Trophoblast cell (in vitro differentiated cells and primary cell): Measurements from ENCODE around the gene GADD45G.
A peak's percentile ranks its signal among the peaks of the same experiment; 100 is the strongest.

Experiments
- DNase-seq, 2 donors: peaks; one replicate each; pipeline ENCODE4 v3.0.0-alpha.2; 2016
- H2AFZ ChIP-seq: 2 replicates; pipeline ENCODE4 v1.6.1; 2013; ENCODE audit warnings: low read length, moderate library complexity, mild to moderate bottlenecking; ENCODE audit not compliant: insufficient read depth, poor library complexity
- H2AK5ac ChIP-seq: 2 replicates; pipeline ENCODE4 v1.6.1; 2013; ENCODE audit warnings: mild to moderate bottlenecking, low read length
- H2BK120ac ChIP-seq: 2 replicates; pipeline ENCODE4 v1.6.1; 2013; ENCODE audit warnings: low read length, mild to moderate bottlenecking, moderate library complexity; ENCODE audit not compliant: insufficient read depth, poor library complexity
- H2BK12ac ChIP-seq: 2 replicates; pipeline ENCODE4 v1.6.1; 2013; ENCODE audit warnings: mild to moderate bottlenecking, low read length, moderate library complexity
- H2BK5ac ChIP-seq: 2 replicates; pipeline ENCODE4 v1.6.1; 2013; ENCODE audit warnings: low read length, low read depth, moderate library complexity, mild to moderate bottlenecking; ENCODE audit not compliant: poor library complexity
- H3K14ac ChIP-seq: 2 replicates; pipeline ENCODE4 v1.6.1; 2013; ENCODE audit warnings: mild to moderate bottlenecking, low read length
- H3K18ac ChIP-seq: 2 replicates; pipeline ENCODE4 v1.6.1; 2013; ENCODE audit warnings: mild to moderate bottlenecking, low read length
- H3K23ac ChIP-seq: 2 replicates; pipeline ENCODE4 v1.6.1; 2013; ENCODE audit warnings: low read length
- H3K27ac ChIP-seq: 2 replicates; pipeline ENCODE4 v1.5.1; 2013; ENCODE audit warnings: low read depth, mild to moderate bottlenecking, inconsistent platforms, low read length, moderate library complexity
- H3K27me3 ChIP-seq: 2 replicates; pipeline ENCODE4 v1.6.1; 2013; ENCODE audit warnings: inconsistent platforms, mild to moderate bottlenecking, low read length, moderate library complexity; ENCODE audit not compliant: insufficient read depth
- H3K36me3 ChIP-seq, 2 experiments: 1 replicate in 1 of 2; 2 replicates in 1 of 2; pipeline ENCODE4 v1.6.1; 2013; ENCODE audit warnings: low read length in 2 of 2, mild to moderate bottlenecking in 2 of 2, moderate library complexity in 1 of 2; ENCODE audit not compliant: insufficient read depth in 2 of 2, control insufficient read depth in 1 of 2
- H3K4ac ChIP-seq: 2 replicates; pipeline ENCODE4 v1.6.1; 2013; ENCODE audit warnings: low read depth, mild to moderate bottlenecking, low read length, moderate library complexity
- H3K4me1 ChIP-seq, 2 experiments: 1 replicate in 1 of 2; 2 replicates in 1 of 2; pipeline ENCODE4 v1.6.1; 2013; ENCODE audit warnings: low read length in 2 of 2, mild to moderate bottlenecking in 2 of 2, moderate library complexity in 1 of 2; ENCODE audit not compliant: insufficient read depth in 2 of 2, control insufficient read depth in 1 of 2
- H3K4me2 ChIP-seq: 2 replicates; pipeline ENCODE4 v1.6.1; 2013; ENCODE audit warnings: inconsistent platforms, mild to moderate bottlenecking, low read length, moderate library complexity
- H3K4me3 ChIP-seq: 2 replicates; pipeline ENCODE4 v1.5.1; 2013; ENCODE audit warnings: mild to moderate bottlenecking, low read depth, low read length, inconsistent platforms
- H3K79me1 ChIP-seq: one replicate; pipeline ENCODE4 v1.6.1; 2013; ENCODE audit warnings: low read length
- H3K79me2 ChIP-seq: 2 replicates; pipeline ENCODE4 v1.6.1; 2013; ENCODE audit warnings: low read length, mild to moderate bottlenecking; ENCODE audit not compliant: control insufficient read depth, insufficient read depth, poor library complexity
- H3K9ac ChIP-seq: 2 replicates; pipeline ENCODE4 v1.6.1; 2013; ENCODE audit warnings: mild to moderate bottlenecking, low read length
- H3K9me3 ChIP-seq: 2 replicates; pipeline ENCODE4 v1.6.1; 2013; ENCODE audit warnings: low read depth, mild to moderate bottlenecking, control low read depth, inconsistent platforms, low read length; ENCODE audit not compliant: insufficient read depth
- H4K12ac ChIP-seq: 2 replicates; pipeline ENCODE4 v1.6.1; 2013; ENCODE audit warnings: low read depth, mild to moderate bottlenecking, low read length, moderate library complexity
- H4K8ac ChIP-seq: 2 replicates; pipeline ENCODE4 v1.6.1; 2013; ENCODE audit warnings: low read depth, mild to moderate bottlenecking, low read length, moderate library complexity
- H4K91ac ChIP-seq: one replicate; pipeline ENCODE4 v1.6.1; 2013; ENCODE audit warnings: low read depth, mild to moderate bottlenecking, low read length, moderate library complexity
- WGBS: extraction: QIAGEN DNeasy Blood & Tissue Kit; methylation state at CpG from one replicate; pipeline ENCODE4 v1.1.7; 2013; ENCODE audit warnings: missing lambda C conversion rate; ENCODE audit not compliant: insufficient read length, insufficient coverage; ENCODE audit errors: extremely low coverage; 5-methylcytosine and 5-hydroxymethylcytosine counted together

GADD45G gene

DNA sequence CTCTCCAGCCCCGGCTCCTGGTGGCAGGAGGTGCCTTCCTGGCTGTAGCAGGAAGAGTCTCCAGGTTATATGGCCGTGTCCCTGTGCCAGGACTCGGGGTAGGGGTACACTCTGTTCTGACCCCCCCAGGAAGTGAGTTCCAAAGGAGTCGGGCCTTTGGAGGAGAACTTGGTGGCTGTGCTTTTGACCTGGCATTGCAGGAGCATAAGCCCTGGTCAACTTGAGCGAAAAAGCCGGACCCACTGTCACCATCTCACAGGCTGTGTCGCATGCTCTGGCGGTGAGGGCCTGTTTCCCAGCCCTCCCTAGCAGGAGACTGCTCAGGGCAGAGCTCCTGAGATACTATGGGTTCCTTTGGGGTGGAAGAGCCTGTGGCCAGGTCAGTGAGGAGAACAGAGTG, 36.0 kb downstream of the GADD45G start:
- Histone ChIP-seq H3K4me3 (no peak overlapping the region), H3K36me3 (no peaks in the 10 kb centered on the region), H4K91ac (peak overlapping the region; percentile 55), H2BK5ac (peak overlapping the region; percentile 8), H4K8ac (no peak overlapping the region), H3K79me2 (no peaks in the 10 kb centered on the region), H3K27me3 (no peaks in the 10 kb centered on the region), H2AK5ac (peak overlapping the region; percentile 1), H3K18ac (no peak overlapping the region), H3K79me1 (peaks cover 29% of the 10 kb centered on the region), H3K14ac (peak overlapping the region; percentile 28), H2AFZ (no peak overlapping the region), H3K27ac (no peak overlapping the region), H3K9me3 (peaks cover 2% of the 10 kb centered on the region), H4K12ac (no peak overlapping the region), H3K4me1 (peaks cover 32 to 43% of the 10 kb centered on the region in 2 experiments), H3K4ac (no peak overlapping the region), H2BK120ac (peak overlapping the region; percentile 9), H3K4me2 (no peak overlapping the region), H3K23ac (no peak overlapping the region), H2BK12ac (peak overlapping the region; percentile 43), H3K9ac (no peak overlapping the region)
- WGBS, result no CpG with 5 or more reads among the region's 8 CpGs
- no peak for DNase-seq

- no peaks in the 10 kb centered on the region for H3K27me3 ChIP-seq
- H3K4me2 ChIP-seq, result no peak overlapping the region
- H2BK120ac ChIP-seq, result peak overlapping the region; percentile 47
- no peaks in the 10 kb centered on the region for H3K79me2 ChIP-seq
- H3K4me3 ChIP-seq, result no peak overlapping the region
- no peaks in the 10 kb centered on the region for H3K36me3 ChIP-seq
- peaks cover 29% of the 10 kb centered on the region for H3K79me1 ChIP-seq
- H3K23ac ChIP-seq, result no peak overlapping the region
- H2AK5ac ChIP-seq, result no peak overlapping the region
- H3K9ac ChIP-seq, result no peak overlapping the region
- peaks cover 2% of the 10 kb centered on the region for H3K9me3 ChIP-seq
- peak overlapping the region; percentile 57 for H3K27ac ChIP-seq
- DNase-seq, result peak; percentile 73 to 83
- H3K14ac ChIP-seq, result peak overlapping the region; percentile 61
- peak overlapping the region; percentile 41 for H2BK12ac ChIP-seq
- whole genome bisulfite sequencing, result no CpG with 5 or more reads among the region's 4 CpGs
- H3K4me1 ChIP-seq, result peaks cover 34 to 42% of the 10 kb centered on the region in 2 experiments
- H3K4ac ChIP-seq, result no peak overlapping the region
- H4K91ac ChIP-seq, result no peak overlapping the region
- H2AFZ ChIP-seq, result no peak overlapping the region
- H2BK5ac ChIP-seq, result peak overlapping the region; percentile 61
- H4K12ac ChIP-seq, result no peak overlapping the region
- peak overlapping the region; percentile 21 for H3K18ac ChIP-seq
- no peak overlapping the region for H4K8ac ChIP-seq
Observed at GRCh38 chr9:89641980-89642379, 37.2 kb downstream of the GADD45G start.

DNA sequence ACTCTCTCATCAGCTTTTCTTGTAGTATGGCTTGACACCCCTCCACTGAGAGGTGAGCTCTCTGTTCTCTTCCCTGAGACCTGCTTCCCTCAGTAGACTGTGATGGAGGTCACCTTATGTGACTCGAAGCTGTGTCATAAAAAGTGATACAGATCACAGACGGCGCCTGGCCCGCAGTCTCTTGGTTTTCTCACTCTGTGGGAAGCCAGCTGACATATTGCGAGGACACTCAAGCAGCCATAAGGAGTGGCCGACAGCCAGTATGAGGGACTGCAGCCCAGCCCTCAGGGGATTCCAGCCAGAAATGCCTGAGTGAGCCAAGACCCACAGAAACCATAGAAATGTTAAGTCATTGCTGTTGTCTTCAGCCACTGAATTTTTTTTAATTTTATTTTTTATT, 38.0 kb downstream of the GADD45G start:
- H3K4ac ChIP-seq, result no peak overlapping the region
- no peak overlapping the region for H2AFZ ChIP-seq
- H3K9me3 ChIP-seq, result no peaks in the 10 kb centered on the region
- no peak overlapping the region for H3K18ac ChIP-seq
- no peak overlapping the region for H3K9ac ChIP-seq
- no peak overlapping the region for H3K4me2 ChIP-seq
- no peak overlapping the region for H2AK5ac ChIP-seq
- peaks cover 33% of the 10 kb centered on the region for H3K79me1 ChIP-seq
- WGBS, result no CpG with 5 or more reads among the region's 6 CpGs
- no peak overlapping the region for H4K8ac ChIP-seq
- H3K4me3 ChIP-seq, result no peak overlapping the region
- peak overlapping the region; percentile 57 for H3K27ac ChIP-seq
- H4K91ac ChIP-seq, result no peak overlapping the region
- H4K12ac ChIP-seq, result no peak overlapping the region
- DNase-seq, result peak; percentile 94 to 97
- no peak overlapping the region for H3K23ac ChIP-seq
- H3K79me2 ChIP-seq, result peaks cover 3% of the 10 kb centered on the region
- no peaks in the 10 kb centered on the region for H3K27me3 ChIP-seq
- H2BK5ac ChIP-seq, result no peak overlapping the region
- H2BK12ac ChIP-seq, result no peak overlapping the region
- H2BK120ac ChIP-seq, result no peak overlapping the region
- no peak overlapping the region for H3K14ac ChIP-seq
- peaks cover 39 to 47% of the 10 kb centered on the region in 2 experiments for H3K4me1 ChIP-seq
- H3K36me3 ChIP-seq, result no peaks in the 10 kb centered on the region

- DNase-seq, result no peak
Observed at GRCh38 chr9:89646189-89646939, 41.6 kb downstream of the GADD45G start.

More at GRCh38 chr9:89646189-89646939, 41.6 kb downstream of the GADD45G start:
- H3K9ac ChIP-seq, result no peak overlapping the region
- H3K9me3 ChIP-seq, result no peaks in the 10 kb centered on the region
- no peak overlapping the region for H3K4me2 ChIP-seq
- H3K27me3 ChIP-seq, result no peaks in the 10 kb centered on the region
- H4K8ac ChIP-seq, result peak overlapping the region; percentile 13
- peak overlapping the region; percentile 60 for H4K91ac ChIP-seq
- no peak overlapping the region for H2BK120ac ChIP-seq
- no CpG with 5 or more reads among the region's 8 CpGs for WGBS
- H2BK12ac ChIP-seq, result peak overlapping the region; percentile 1
- H4K12ac ChIP-seq, result no peak overlapping the region
- H3K4me1 ChIP-seq, result peaks cover 31 to 34% of the 10 kb centered on the region in 2 experiments
- no peak overlapping the region for H3K4me3 ChIP-seq
- H2AK5ac ChIP-seq, result peak overlapping the region; percentile 15
- H3K23ac ChIP-seq, result no peak overlapping the region
- H3K4ac ChIP-seq, result no peak overlapping the region
- peaks cover 3% of the 10 kb centered on the region for H3K79me2 ChIP-seq
- H3K36me3 ChIP-seq, result no peaks in the 10 kb centered on the region
- peak overlapping the region; percentile 1 for H3K18ac ChIP-seq
- no peak overlapping the region for H3K27ac ChIP-seq
- H3K14ac ChIP-seq, result no peak overlapping the region
- peaks cover 24% of the 10 kb centered on the region for H3K79me1 ChIP-seq
- H2AFZ ChIP-seq, result no peak overlapping the region
- peak overlapping the region; percentile 16 for H2BK5ac ChIP-seq
